Activated T-cell treated with anti-CD3 and anti-CD28 coated beads, Interleukin-2, amount 50 U/mL, for 72 hours (primary cell): ENCODE results near the gene TBCK. TPM values are rescaled to one million over a fixed set of nuclear protein-coding genes. Genes with fewer than 3 reads are reported as not detected.
A peak's percentile ranks its signal among the peaks of the same experiment; 100 is the strongest.

Experiments used
- ATAC-seq, 2 donors: fragments of 150-1000 bp; cut with Tn5 transposase; replicated peaks in 1 of 2; 2 replicates each; pipeline ENCODE4 v1.10.0; 2021; ENCODE audit warnings: moderate library complexity in 2 of 2, mild to moderate bottlenecking in 1 of 2
- DNase-seq, 2 donors: peaks; one replicate each; pipeline ENCODE4 v3.0.0; 2021 to 2022; ENCODE audit warnings: mixed read lengths in 1 of 2
- H3K27ac Mint-ChIP-seq: one replicate; pipeline ENCODE4 v1.8.0; 2022; ENCODE audit warnings: mild to moderate bottlenecking, moderate library complexity, mixed read lengths
- H3K27me3 Mint-ChIP-seq: one replicate; pipeline ENCODE4 v1.8.0; 2022; ENCODE audit warnings: low read depth, mixed read lengths
- H3K36me3 Mint-ChIP-seq, 2 donors: one replicate each; pipeline ENCODE4 v1.8.0; 2022; ENCODE audit warnings: mixed read lengths in 2 of 2, mild to moderate bottlenecking in 1 of 2; ENCODE audit not compliant: insufficient read depth in 2 of 2
- H3K4me1 Mint-ChIP-seq: one replicate; pipeline ENCODE4 v1.8.0; 2022; ENCODE audit warnings: low read depth, mixed read lengths
- H3K4me3 Mint-ChIP-seq, 2 donors: one replicate each; pipeline ENCODE4 v1.8.0; 2022; ENCODE audit warnings: mild to moderate bottlenecking in 2 of 2, mixed read lengths in 2 of 2, moderate library complexity in 2 of 2
- H3K9me3 Mint-ChIP-seq, 2 donors: one replicate each; pipeline ENCODE4 v1.8.0; 2022; ENCODE audit warnings: mixed read lengths in 2 of 2
- total RNA-seq, 2 donors: library from RNA; stranded (reverse); gene quantifications; one replicate each; pipeline ENCODE4 v1.2.3, GENCODE V29; 2022

The TBCK gene
- total RNA-seq, 2 donors from 2014 or later: 49.0 to 51.9 TPM

- Mint-ChIP-seq H3K9me3 (no peaks in the 10 kb centered on the region), H3K4me3 (no peak overlapping the region), H3K27me3 (no peaks in the 10 kb centered on the region), H3K4me1 (peaks cover 36% of the 10 kb centered on the region), H3K27ac (no peak overlapping the region), H3K36me3 (peaks cover 4 to 14% of the 10 kb centered on the region in 2 donors)
- ATAC-seq (no peak), DNase-seq (no peak)
Measured at GRCh38 chr4:106316773-106317409, 882 bp upstream of the TBCK start.

DNA sequence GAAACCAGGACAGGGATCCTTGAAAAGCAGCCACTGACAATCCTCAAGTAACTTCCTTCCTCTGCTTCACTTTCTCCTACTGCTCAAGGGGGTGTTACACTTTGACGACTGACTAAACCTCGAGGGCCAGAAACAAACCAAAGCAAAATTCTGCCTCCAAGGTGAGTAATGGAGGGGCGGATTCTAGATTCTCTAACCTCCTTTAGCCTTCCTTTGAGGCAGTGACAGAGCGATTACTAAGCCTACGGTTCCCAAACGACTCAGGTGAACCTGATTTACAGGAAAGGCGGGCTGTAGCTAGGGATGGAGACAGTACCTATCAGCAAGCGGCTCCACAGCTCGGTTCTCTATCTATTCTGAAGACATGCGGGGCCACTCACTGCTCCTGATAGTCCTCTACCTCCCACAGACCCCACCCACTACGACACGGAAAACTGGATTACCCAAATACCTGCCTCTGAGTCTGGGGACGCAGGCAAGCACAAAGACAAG lies 487 bp downstream of the TBCK start:
- DNase-seq (peak; percentile 58 to 60), ATAC-seq (peak; percentile 64 to 69)
- H3K27me3 Mint-ChIP-seq: no peaks in the 10 kb centered on the region
- no peak overlapping the region for H3K4me3 Mint-ChIP-seq
- H3K9me3 Mint-ChIP-seq: no peaks in the 10 kb centered on the region
- H3K27ac Mint-ChIP-seq: no peak overlapping the region
- peaks cover 34% of the 10 kb centered on the region for H3K4me1 Mint-ChIP-seq
- peaks cover 2 to 7% of the 10 kb centered on the region in 2 donors for H3K36me3 Mint-ChIP-seq

GRCh38 chr4:106314960-106315359 lies 1.0 kb downstream of the TBCK start:
- Mint-ChIP-seq H3K27ac (peak overlapping the region; percentile 87), H3K4me1 (peaks cover 34% of the 10 kb centered on the region), H3K4me3 (no peak overlapping the region), H3K9me3 (no peaks in the 10 kb centered on the region), H3K27me3 (no peaks in the 10 kb centered on the region), H3K36me3 (peaks cover 2 to 3% of the 10 kb centered on the region in 2 donors)
- DNase-seq: no peak
- ATAC-seq: no peak

- Mint-ChIP-seq H3K9me3 (no peaks in the 10 kb centered on the region), H3K27me3 (no peaks in the 10 kb centered on the region), H3K27ac (peak overlapping the region; percentile 98), H3K36me3 (peaks cover 2 to 6% of the 10 kb centered on the region in 2 donors), H3K4me3 (peak overlapping the region; percentile 34 to 83), H3K4me1 (peaks cover 34% of the 10 kb centered on the region)
- ATAC-seq (no peak), DNase-seq (no peak)
Measured at GRCh38 chr4:106312997-106313522, 2.9 kb downstream of the TBCK start.

- peak overlapping the region in 1 of 2 donors; percentile 53 for H3K4me3 Mint-ChIP-seq
- peaks cover 34% of the 10 kb centered on the region for H3K4me1 Mint-ChIP-seq
- peak overlapping the region; percentile 98 for H3K27ac Mint-ChIP-seq
- DNase-seq: no peak
- H3K36me3 Mint-ChIP-seq: peaks cover 2 to 6% of the 10 kb centered on the region in 2 donors
- H3K9me3 Mint-ChIP-seq: no peaks in the 10 kb centered on the region
- ATAC-seq: no peak
- no peaks in the 10 kb centered on the region for H3K27me3 Mint-ChIP-seq
Measured at GRCh38 chr4:106312377-106312776, 3.6 kb downstream of the TBCK start.

GRCh38 chr4:106306561-106306960 lies 9.4 kb downstream of the TBCK start:
- Mint-ChIP-seq H3K36me3 (peaks cover 0 to 7% of the 10 kb centered on the region in 2 donors), H3K27me3 (no peaks in the 10 kb centered on the region), H3K4me1 (peaks cover 6% of the 10 kb centered on the region), H3K27ac (no peak overlapping the region), H3K4me3 (no peak overlapping the region), H3K9me3 (no peaks in the 10 kb centered on the region)
- ATAC-seq: no peak
- no peak for DNase-seq

DNA sequence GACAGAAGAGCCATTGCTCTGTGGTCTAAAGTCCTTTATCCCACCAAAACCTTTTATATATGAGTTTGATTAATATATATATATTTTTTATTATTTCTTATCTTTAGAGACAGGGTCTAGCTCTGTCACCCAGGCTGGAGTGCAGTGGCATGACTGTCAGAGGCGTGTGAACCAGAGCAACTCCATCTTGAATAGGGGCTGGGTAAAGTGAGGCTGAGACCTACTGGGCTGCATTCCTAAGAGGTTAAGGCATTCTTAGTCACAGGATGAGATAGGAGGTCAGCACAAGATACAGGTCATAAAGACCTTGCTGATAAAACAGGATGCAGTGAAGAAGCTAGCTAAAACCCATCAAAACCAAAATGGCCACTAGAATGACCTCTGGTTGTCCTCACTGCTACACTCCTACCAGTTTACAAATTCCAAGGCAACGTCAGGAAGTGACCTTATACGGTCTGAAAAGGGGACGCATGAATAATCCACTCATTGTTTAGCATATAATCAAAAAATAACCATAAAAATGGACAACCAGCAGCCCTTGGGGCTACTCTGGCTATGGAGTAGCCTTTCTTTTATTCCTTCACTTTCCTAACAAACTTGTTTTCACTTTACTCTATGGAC lies 10.5 kb downstream of the TBCK start:
- Mint-ChIP-seq H3K27ac (no peak overlapping the region), H3K4me3 (no peak overlapping the region), H3K9me3 (no peaks in the 10 kb centered on the region), H3K27me3 (no peaks in the 10 kb centered on the region), H3K36me3 (peaks cover 0 to 7% of the 10 kb centered on the region in 2 donors), H3K4me1 (peaks cover 6% of the 10 kb centered on the region)
- DNase-seq: no peak
- no peak for ATAC-seq

DNA sequence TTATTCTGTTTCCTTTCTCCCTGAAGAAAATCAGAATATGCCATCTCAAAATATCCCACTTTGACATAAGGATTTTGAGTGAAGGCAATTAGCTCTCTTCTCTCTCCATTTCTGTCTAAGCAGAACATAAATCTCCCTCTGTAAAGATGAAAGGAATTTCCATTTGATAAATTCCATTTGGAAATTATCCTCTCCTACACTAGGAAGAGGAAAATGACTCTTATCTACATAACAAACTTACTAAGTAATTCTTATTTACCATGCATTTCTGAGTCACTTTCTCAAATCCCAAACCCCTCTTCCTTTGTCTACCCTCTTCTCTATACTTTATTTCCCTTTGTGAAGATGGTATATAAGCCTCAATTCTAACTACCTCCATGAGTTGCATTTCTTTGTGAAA lies 11.4 kb downstream of the TBCK start:
- Mint-ChIP-seq H3K4me3 (no peak overlapping the region), H3K27ac (no peak overlapping the region), H3K36me3 (peaks cover 3 to 9% of the 10 kb centered on the region in 2 donors), H3K4me1 (peaks cover 6% of the 10 kb centered on the region), H3K27me3 (no peaks in the 10 kb centered on the region), H3K9me3 (no peaks in the 10 kb centered on the region)
- no peak for ATAC-seq
- DNase-seq: no peak

DNA sequence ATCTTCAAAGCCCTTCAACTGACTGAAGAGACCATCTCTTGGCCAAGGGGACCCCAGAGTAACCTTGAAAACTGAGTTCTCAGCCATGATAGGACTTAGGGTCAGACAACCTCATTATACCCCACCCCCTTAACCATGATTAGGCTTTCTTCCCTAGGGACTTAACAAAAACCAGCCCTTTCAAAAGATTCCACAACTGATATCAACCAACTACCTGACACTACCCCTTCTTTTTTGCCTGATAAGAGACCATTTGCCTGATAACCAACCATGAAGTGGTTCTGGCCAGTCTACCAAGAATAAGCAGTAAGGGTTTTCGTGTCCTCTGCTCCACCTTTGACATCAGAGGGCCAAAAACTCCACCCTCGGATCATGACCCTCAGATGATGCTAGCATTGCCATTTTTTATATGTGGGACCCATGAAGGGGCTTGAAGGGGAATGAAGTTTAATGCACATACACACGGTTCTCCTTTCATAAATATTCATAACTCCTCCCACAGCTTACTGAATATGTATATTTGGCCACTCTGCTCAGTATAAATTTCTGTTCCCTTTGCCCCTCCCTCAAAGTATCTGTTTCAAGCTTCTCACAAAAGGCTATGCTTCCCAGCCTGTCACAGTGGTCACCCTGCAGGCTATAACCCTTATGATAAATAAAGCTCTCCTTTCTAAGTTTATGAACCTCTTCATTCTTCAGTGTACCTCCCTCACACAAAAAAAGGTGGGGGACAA lies 12.3 kb downstream of the TBCK start:
- ATAC-seq (no peak), DNase-seq (no peak)
- no peaks in the 10 kb centered on the region for H3K27me3 Mint-ChIP-seq
- no peaks in the 10 kb centered on the region for H3K9me3 Mint-ChIP-seq
- peaks cover 6% of the 10 kb centered on the region for H3K4me1 Mint-ChIP-seq
- H3K27ac Mint-ChIP-seq: no peak overlapping the region
- no peak overlapping the region for H3K4me3 Mint-ChIP-seq
- peaks cover 3 to 9% of the 10 kb centered on the region in 2 donors for H3K36me3 Mint-ChIP-seq

GRCh38 chr4:106302062-106302438 lies 14.0 kb downstream of the TBCK start:
- ATAC-seq: no peak
- Mint-ChIP-seq H3K27me3 (no peaks in the 10 kb centered on the region), H3K4me3 (no peak overlapping the region), H3K4me1 (peaks cover 6% of the 10 kb centered on the region), H3K36me3 (peaks cover 3 to 6% of the 10 kb centered on the region in 2 donors), H3K9me3 (no peaks in the 10 kb centered on the region), H3K27ac (peak overlapping the region; percentile 5)
- no peak for DNase-seq

DNA sequence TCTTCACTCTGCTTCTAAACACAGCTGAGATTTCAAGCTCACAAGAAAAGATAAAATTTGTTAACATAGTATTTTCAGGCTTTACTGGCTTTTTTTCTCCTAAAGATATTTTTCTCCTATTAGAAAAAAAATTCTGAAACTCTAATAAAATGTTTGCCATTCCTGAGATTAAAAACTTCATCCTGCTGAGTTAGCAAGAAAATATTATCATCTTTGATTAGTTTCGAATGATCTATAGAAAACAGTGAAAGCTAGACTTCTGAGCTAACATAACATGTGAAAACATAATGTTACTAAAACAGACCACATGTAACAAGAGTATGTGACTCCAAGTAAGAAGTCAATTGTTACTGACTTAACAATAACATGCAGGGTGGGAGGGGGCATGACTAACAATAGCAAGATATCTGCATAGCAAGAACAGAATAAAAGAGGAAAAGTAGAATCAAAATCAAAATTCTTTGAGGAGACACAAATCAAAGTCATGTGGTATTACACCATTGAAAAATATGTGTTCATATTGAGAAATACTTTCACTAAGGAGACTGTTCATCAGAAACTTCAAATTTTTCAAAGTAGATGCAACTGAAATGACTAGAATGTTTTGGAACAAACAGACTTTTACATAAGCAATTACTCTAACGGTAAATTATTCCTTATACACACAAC lies 14.5 kb downstream of the TBCK start:
- no peaks in the 10 kb centered on the region for H3K27me3 Mint-ChIP-seq
- H3K27ac Mint-ChIP-seq: no peak overlapping the region
- H3K9me3 Mint-ChIP-seq: no peaks in the 10 kb centered on the region
- no peak for DNase-seq
- ATAC-seq: no peak
- peaks cover 3 to 6% of the 10 kb centered on the region in 2 donors for H3K36me3 Mint-ChIP-seq
- no peak overlapping the region for H3K4me3 Mint-ChIP-seq
- H3K4me1 Mint-ChIP-seq: peaks cover 6% of the 10 kb centered on the region

GRCh38 chr4:106299977-106300376 lies 16.0 kb downstream of the TBCK start:
- peaks cover 6% of the 10 kb centered on the region for H3K4me1 Mint-ChIP-seq
- H3K27me3 Mint-ChIP-seq: no peaks in the 10 kb centered on the region
- ATAC-seq (no peak), DNase-seq (no peak)
- no peak overlapping the region for H3K4me3 Mint-ChIP-seq
- H3K9me3 Mint-ChIP-seq: no peaks in the 10 kb centered on the region
- no peak overlapping the region for H3K27ac Mint-ChIP-seq
- H3K36me3 Mint-ChIP-seq: peaks cover 3 to 9% of the 10 kb centered on the region in 2 donors
